Esophagus (tissue), 2 donors: ENCODE data around the gene RXRA. TPM values are rescaled to one million over a fixed set of nuclear protein-coding genes. Genes with fewer than 3 reads are reported as not detected.
"Not testable (repeated sequence)": the region's sequence is repeated elsewhere in the genome, so short reads cannot be mapped to it uniquely, and the experiment has no call there.

ENCODE experiments used
- H3K27ac ChIP-seq, 2 donors: one replicate each; pipeline ENCODE4 v1.5.1; 2013; ENCODE audit warnings: low read depth in 2 of 2, mild to moderate bottlenecking in 2 of 2, inconsistent platforms in 1 of 2, low read length in 1 of 2, moderate library complexity in 1 of 2
- H3K27me3 ChIP-seq, 2 donors: one replicate each; pipeline ENCODE4 v1.6.1; 2013; ENCODE audit warnings: low read length in 2 of 2, control low read depth in 1 of 2, mild to moderate bottlenecking in 1 of 2; ENCODE audit not compliant: insufficient read depth in 2 of 2, control insufficient read depth in 1 of 2
- H3K36me3 ChIP-seq, 2 donors: one replicate each; pipeline ENCODE4 v1.6.1; 2013; ENCODE audit warnings: low read length in 1 of 2; ENCODE audit not compliant: control insufficient read depth in 2 of 2, insufficient read depth in 2 of 2
- H3K4me1 ChIP-seq, 2 donors: one replicate each; pipeline ENCODE4 v1.6.1; 2013; ENCODE audit warnings: low read length in 1 of 2; ENCODE audit not compliant: control insufficient read depth in 2 of 2, insufficient read depth in 2 of 2
- H3K4me3 ChIP-seq, 2 donors: one replicate each; pipeline ENCODE4 v1.5.1; 2013; ENCODE audit warnings: low read length in 2 of 2, mild to moderate bottlenecking in 2 of 2, low read depth in 1 of 2, moderate library complexity in 1 of 2
- H3K9me3 ChIP-seq, 2 donors: one replicate each; pipeline ENCODE4 v1.6.1; 2013; ENCODE audit warnings: mild to moderate bottlenecking in 2 of 2, low read depth in 1 of 2, low read length in 1 of 2, moderate library complexity in 1 of 2; ENCODE audit not compliant: control insufficient read depth in 2 of 2, insufficient read depth in 1 of 2
- WGBS, 2 donors: extraction: QIAGEN DNeasy Blood & Tissue Kit; methylation state at CpG; one replicate each; pipeline ENCODE4 v1.1.7; 2013; 5-methylcytosine and 5-hydroxymethylcytosine counted together
- polyA plus RNA-seq, 2 donors: library from polyadenylated mRNA; stranded (reverse); fragments of 200-250 nt; gene quantifications; one replicate each; pipeline ENCODE4 v1.2.3, GENCODE V29; 2013
- donor health status: healthy with polysubstance abuse.
- donor health status: Bipolar disorder and iron deficiency.

RXRA gene
- polyA plus RNA-seq, 2 donors, result 31.4 to 63.4 TPM

DNA sequence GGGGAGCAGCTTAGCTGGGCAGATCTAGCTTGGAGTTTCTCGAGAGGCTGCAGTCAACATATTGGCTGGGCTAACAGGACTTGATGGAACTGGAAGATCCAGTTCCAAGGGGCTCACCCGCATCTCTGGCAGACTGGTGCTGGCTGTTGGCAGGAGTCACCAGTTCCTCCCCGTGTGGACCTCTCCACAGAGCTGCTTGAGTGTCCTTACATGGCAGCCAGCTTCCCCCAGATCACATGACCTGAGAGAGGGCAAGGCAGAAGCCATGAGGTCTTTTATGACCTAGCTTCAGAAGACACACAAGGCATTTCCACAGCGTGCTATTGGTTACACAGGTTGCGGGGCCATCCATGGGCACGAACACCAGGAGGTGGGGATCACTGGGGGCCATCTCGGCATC, 26.4 kb upstream of the RXRA start:
- no peak overlapping the region for H3K27ac ChIP-seq
- H3K36me3 ChIP-seq, result no peaks in the 10 kb centered on the region
- no peaks in the 10 kb centered on the region for H3K27me3 ChIP-seq
- 62 to 63% methylated on average over 7 of the region's 7 CpGs for WGBS, 2 donors
- peaks cover 0 to 2% of the 10 kb centered on the region in 2 donors for H3K4me1 ChIP-seq
- H3K9me3 ChIP-seq, result no peaks in the 10 kb centered on the region
- H3K4me3 ChIP-seq, result no peak overlapping the region

DNA sequence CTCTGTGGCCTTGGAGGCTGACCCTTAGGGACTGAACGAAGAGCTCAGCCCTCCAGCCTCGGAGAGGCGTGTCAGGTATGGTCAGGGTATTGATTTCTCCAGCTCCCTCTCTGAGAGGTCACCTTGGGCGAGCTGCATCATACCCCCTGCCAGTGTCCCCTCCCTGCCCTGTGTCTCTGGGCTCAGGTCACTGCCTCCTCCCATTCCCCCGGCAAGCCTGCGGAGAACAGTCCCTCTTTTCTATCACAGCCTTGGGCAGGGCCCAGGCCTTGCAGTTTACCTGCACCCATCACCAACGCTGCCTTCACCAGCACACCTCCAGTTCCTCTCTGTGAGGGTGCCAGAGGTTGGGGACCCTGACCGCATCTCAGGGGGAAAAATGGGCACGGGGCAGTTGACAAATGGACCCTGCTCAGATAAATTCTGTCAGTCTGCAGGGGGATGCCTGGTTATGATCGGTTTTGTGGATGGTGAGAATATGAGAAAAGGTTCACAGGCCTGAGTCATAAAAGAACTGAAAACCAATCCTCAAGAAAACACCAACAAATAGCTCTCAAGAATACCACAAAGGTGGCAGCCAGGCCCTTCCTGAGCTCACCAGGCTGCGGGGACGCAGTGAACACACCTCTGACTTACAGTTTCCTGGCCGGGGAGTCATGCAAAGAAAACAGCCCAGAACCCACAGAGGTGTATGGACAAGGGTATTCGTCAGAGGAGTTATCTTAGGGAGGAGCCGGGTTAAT, 24.7 kb upstream of the RXRA start:
- Histone ChIP-seq H3K9me3 (peaks cover 0 to 4% of the 10 kb centered on the region in 2 donors), H3K36me3 (no peaks in the 10 kb centered on the region), H3K4me3 (no peak overlapping the region), H3K27me3 (no peaks in the 10 kb centered on the region), H3K27ac (no peak overlapping the region), H3K4me1 (peaks cover 0 to 2% of the 10 kb centered on the region in 2 donors)
- 80 to 85% methylated on average over 15 of the region's 15 CpGs for WGBS, 2 donors

DNA sequence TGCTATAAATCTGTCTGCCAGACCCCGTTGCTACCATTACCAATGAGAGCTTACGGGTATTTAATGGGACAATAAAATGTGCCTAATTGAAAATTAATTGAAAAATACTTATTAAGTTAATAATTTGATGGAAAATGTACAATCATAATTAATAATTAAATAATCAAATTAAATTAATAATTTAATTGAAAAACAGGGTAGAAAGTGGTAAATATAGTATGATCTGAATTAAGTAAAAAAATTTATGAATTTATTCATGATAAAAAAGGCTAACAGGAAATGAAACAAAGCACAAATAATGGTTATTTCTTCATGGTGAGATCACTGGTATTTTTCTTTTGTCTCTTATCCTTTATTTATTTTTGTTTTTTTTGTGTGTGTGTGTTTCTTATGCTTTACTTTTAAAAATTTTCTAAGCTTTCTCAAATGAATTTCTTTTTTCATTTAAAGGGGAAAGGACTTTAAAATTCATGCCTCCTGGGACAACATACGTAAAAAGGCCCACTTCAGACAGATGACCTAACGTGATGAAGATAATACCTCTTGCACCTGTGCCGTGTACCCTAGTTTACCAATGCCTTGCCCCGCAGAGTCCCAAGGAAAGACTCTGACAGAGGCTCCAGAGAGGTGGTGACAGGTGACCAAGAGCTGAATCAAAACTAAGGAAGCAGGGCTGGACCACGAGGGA, 24.0 kb upstream of the RXRA start:
- Histone ChIP-seq H3K4me1 (peaks cover 0 to 2% of the 10 kb centered on the region in 2 donors), H3K36me3 (no peaks in the 10 kb centered on the region), H3K4me3 (no peak overlapping the region), H3K27me3 (no peaks in the 10 kb centered on the region), H3K27ac (no peak overlapping the region), H3K9me3 (peaks cover 0 to 4% of the 10 kb centered on the region in 2 donors)
- WGBS, 2 donors, result 92 to 93% methylated on average over 7 of the region's 7 CpGs

DNA sequence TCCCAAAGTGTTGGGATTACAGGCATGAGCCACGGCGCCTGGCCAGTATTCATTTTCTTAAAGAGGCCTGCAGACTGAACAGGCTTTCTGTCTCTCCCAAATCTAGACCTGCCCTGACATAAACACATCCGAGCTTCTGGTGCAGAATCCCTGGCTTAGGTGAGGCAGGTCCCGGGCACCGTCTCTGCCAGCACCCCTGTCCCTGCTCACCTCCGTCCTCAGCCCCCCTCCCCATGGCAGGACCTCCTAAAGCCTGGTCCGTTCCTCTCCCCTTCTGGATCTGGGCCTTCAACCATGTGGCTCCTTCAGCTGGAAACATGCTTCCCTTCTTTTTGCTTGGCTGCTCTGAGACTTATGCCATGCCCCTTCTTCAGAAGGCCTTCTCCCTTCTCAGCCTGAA, 22.7 kb upstream of the RXRA start:
- Histone ChIP-seq H3K27ac (no peak overlapping the region), H3K4me1 (peaks cover 0 to 2% of the 10 kb centered on the region in 2 donors), H3K36me3 (no peaks in the 10 kb centered on the region), H3K4me3 (no peak overlapping the region), H3K27me3 (no peaks in the 10 kb centered on the region), H3K9me3 (peaks cover 0 to 4% of the 10 kb centered on the region in 2 donors)
- 92% methylated on average over 7 of the region's 7 CpGs for WGBS, 2 donors

DNA sequence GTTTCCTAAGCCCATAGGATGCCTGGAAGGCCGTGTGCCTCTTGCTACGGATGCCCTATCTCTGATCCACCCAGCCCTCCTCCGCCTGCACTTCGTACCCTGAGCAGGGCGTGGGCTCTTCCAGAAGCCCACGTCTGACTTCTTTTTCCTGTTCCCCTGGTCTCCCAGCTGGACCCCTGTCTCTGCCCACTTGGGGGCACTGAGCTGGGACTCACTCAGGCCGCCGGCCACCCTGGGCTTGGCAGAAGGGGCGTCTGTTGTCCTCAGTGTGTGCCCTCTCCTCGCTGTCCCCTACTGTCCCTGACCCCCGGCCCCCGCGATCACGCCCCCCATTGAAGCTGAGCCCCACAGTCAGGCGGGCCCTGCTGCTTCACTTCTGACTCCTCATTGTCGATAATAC, 22.0 kb upstream of the RXRA start:
- 89 to 91% methylated on average over 16 of the region's 16 CpGs for WGBS, 2 donors
- H3K36me3 ChIP-seq, result no peaks in the 10 kb centered on the region
- peaks cover 0 to 2% of the 10 kb centered on the region in 2 donors for H3K4me1 ChIP-seq
- H3K4me3 ChIP-seq, result no peak overlapping the region
- no peak overlapping the region for H3K27ac ChIP-seq
- peaks cover 0 to 4% of the 10 kb centered on the region in 2 donors for H3K9me3 ChIP-seq
- H3K27me3 ChIP-seq, result no peaks in the 10 kb centered on the region

DNA sequence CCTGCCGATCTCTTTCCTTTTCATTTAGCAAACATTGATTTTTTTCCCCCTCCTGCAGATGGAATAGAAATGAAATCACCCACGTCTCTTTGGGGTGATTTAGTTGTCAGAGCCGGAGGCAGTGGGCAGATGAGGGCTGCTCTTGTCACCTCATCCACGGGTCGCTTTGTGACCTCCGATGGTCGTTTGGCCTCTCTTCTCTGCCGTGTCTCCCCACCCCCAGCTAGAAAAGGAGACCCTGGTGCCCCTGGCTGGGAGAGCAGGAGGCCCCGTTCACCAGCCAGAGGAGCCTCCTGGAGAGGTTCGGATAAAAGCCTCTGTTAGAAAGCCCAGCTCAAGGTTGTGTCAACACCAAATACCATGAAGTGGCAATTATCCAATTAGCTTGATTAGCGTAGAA, 21.6 kb upstream of the RXRA start:
- WGBS, 2 donors, result 75 to 85% methylated on average over 11 of the region's 11 CpGs
- Histone ChIP-seq H3K4me1 (peaks cover 0 to 2% of the 10 kb centered on the region in 2 donors), H3K27me3 (no peaks in the 10 kb centered on the region), H3K9me3 (peaks cover 0 to 4% of the 10 kb centered on the region in 2 donors), H3K36me3 (no peaks in the 10 kb centered on the region), H3K27ac (no peak overlapping the region), H3K4me3 (no peak overlapping the region)

DNA sequence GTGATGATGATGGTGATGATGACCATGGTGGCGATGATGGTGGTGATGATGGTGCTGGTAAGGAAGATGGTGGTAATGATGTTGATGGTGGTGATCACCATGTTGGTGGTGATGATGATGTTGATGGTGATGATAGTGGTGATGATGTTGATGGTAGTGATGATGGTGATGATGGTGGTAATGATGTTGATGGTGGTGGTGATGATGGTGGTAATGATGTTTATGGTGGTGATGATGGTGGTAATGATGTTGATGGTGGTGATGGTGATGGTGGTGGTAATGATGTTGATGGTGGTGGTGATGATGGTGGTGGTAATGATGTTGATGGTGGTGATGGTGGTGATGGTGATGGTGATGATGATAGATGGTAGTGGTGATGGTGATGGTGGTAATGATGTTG, 20.7 kb upstream of the RXRA start:
- 97 to 98% methylated on average over 1 of the region's 1 CpG for WGBS, 2 donors
- Histone ChIP-seq H3K9me3 (peaks cover 0 to 4% of the 10 kb centered on the region in 2 donors), H3K4me3 (no peak overlapping the region), H3K27ac (no peak overlapping the region), H3K27me3 (no peaks in the 10 kb centered on the region), H3K36me3 (no peaks in the 10 kb centered on the region), H3K4me1 (no peaks in the 10 kb centered on the region)

DNA sequence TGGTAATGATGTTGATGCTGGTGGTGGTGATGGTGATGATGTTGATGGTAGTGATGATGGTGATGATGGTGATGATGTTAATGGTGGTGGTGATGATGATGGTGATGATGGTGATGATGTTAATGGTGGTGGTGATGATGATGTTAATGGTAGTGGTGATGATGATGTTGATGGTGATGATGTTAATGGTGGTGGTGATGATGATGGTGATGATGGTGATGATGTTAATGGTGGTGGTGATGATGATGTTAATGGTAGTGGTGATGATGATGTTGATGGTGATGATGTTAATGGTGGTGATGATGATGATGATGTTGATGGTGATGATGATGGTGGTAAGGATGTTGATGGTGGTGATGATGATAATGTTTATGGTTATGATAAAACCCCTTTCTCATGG, 20.2 kb upstream of the RXRA start:
- H3K27me3 ChIP-seq, H3K9me3 ChIP-seq, H3K27ac ChIP-seq, H3K4me3 ChIP-seq, H3K4me1 ChIP-seq, H3K36me3 ChIP-seq: not testable (repeated sequence)

DNA sequence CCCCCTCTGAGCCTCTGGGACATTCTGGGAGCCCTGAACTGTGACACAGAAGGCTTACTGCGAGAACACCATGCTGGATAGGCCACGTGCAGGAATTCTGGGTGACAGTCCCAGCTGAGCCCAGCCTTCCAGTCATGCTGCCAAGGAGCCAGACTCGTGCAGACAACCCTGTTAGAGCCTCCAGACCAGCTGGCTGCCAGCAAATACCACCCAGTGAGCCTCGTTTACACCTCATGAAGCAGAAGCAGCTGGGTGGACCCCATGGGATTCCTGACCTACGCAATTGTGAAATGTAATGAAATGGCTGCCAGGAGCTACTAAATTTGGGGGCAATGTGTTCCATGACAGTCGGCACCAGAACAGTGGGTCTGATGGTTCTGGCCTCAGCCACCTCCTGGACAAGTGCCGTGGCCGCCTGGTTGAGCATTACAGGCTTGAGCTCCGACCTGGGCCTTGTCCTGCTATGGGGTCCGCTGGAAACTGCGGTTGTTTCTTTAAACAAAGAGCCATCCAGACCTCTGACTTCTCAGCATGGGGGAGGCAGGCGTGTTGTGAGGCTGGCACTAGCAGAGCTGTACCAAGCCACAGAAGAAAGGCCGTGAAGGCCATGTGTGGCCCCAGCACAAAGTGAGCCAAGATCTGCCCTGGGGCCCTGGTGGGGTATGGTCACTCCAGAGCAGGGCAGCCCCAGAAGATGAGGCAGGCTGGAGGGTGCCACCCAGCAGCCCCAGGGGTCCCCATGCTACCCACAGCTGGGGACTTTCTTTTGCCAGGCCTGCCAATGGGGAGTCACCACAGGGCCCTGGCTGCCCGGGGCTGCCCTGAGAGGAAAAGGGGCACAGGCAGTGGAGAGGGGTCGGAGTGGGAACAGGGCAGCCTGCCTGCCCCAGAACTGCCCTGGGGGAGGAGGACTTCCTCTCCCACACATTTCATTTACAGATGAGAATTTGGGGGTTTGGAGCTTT, 19.3 kb upstream of the RXRA start:
- H3K36me3 ChIP-seq, result no peaks in the 10 kb centered on the region
- H3K9me3 ChIP-seq, result peaks cover 0 to 4% of the 10 kb centered on the region in 2 donors
- no peak overlapping the region for H3K4me3 ChIP-seq
- no peaks in the 10 kb centered on the region for H3K4me1 ChIP-seq
- H3K27me3 ChIP-seq, result no peaks in the 10 kb centered on the region
- H3K27ac ChIP-seq, result no peak overlapping the region
- WGBS, 2 donors, result 86 to 87% methylated on average over 15 of the region's 15 CpGs
